Neural cell (in vitro differentiated cells): Measurements from ENCODE around the gene NOD1. TPM values are rescaled to one million over a fixed set of nuclear protein-coding genes. Genes with fewer than 3 reads are reported as not detected.

Experiments
- H2AFZ ChIP-seq: fragments of 200-600, 300-800 bp; sonication (generic), shearing (Covaris generic); 2 replicates; pipeline ENCODE4 v1.6.0; 2014; ENCODE audit warnings: low read depth, mild to moderate bottlenecking, antibody characterized with exemption, low read length, moderate library complexity
- H3F3A ChIP-seq: fragments of 200-600 bp; shearing (Covaris generic); 2 replicates; pipeline ENCODE4 v1.6.1; 2016; ENCODE audit warnings: mild to moderate bottlenecking, moderate library complexity, mixed read lengths, antibody characterized with exemption, low read length; ENCODE audit not compliant: insufficient read depth, poor library complexity, severe bottlenecking
- H3K27ac ChIP-seq: fragments of 200-600, 300-800 bp; sonication (generic), shearing (Covaris generic); 2 replicates; pipeline ENCODE4 v1.5.1; 2014; ENCODE audit warnings: mild to moderate bottlenecking, low read length, moderate library complexity
- H3K27me3 ChIP-seq: fragments of 300-800, 200-600 bp; sonication (generic), shearing (Covaris generic); 2 replicates; pipeline ENCODE4 v1.6.0; 2014; ENCODE audit warnings: mild to moderate bottlenecking, low read depth, low read length, moderate library complexity; ENCODE audit not compliant: insufficient read depth
- H3K36me3 ChIP-seq: fragments of 300-800, 200-600 bp; sonication (generic), shearing (Covaris generic); 2 replicates; pipeline ENCODE4 v1.5.1; 2014; ENCODE audit warnings: mild to moderate bottlenecking, antibody characterized with exemption, low read length, moderate library complexity; ENCODE audit not compliant: insufficient read depth
- H3K4me2 ChIP-seq: fragments of 300-800, 200-600 bp; sonication (generic), shearing (Covaris generic); 2 replicates; pipeline ENCODE4 v1.6.0; 2014; ENCODE audit warnings: mild to moderate bottlenecking, low read length
- H3K4me3 ChIP-seq: fragments of 300-800, 200-600 bp; sonication (generic), shearing (Covaris generic); 2 replicates; pipeline ENCODE4 v1.5.1; 2014; ENCODE audit warnings: mild to moderate bottlenecking, low read length, moderate library complexity
- H3K79me2 ChIP-seq: fragments of 200-600 bp; shearing (Covaris generic); replicated peaks from 2 replicates; pipeline ENCODE4 v1.6.0; 2014; ENCODE audit warnings: mild to moderate bottlenecking, low read length, moderate library complexity; ENCODE audit not compliant: insufficient read depth
- H3K9ac ChIP-seq: fragments of 300-800, 200-600 bp; sonication (generic), shearing (Covaris generic); 2 replicates; pipeline ENCODE4 v1.6.1; 2016; ENCODE audit warnings: mild to moderate bottlenecking, low read length, mixed read lengths
- H3K9me2 ChIP-seq: fragments of 200-600 bp; shearing (Covaris generic); 2 replicates; pipeline ENCODE4 v1.6.1; 2016; ENCODE audit warnings: mild to moderate bottlenecking, low read length, mixed read lengths; ENCODE audit not compliant: insufficient read depth
- H3K9me3 ChIP-seq: fragments of 200-600, 300-800 bp; sonication (generic), shearing (Covaris generic); 2 replicates; pipeline ENCODE4 v1.6.1; 2016; ENCODE audit warnings: mild to moderate bottlenecking, mixed run types, low read length, moderate library complexity, mixed read lengths
- H4K20me1 ChIP-seq: fragments of 200-600 bp; shearing (Covaris generic); 2 replicates; pipeline ENCODE4 v1.6.1; 2016; ENCODE audit warnings: mild to moderate bottlenecking, mixed run types; ENCODE audit not compliant: insufficient read depth
- EP300 ChIP-seq: fragments of 450-650 bp; conservative IDR thresholded peaks from 2 replicates; pipeline ENCODE4 v1.6.1; 2014; ENCODE audit warnings: antibody characterized with exemption, mild to moderate bottlenecking, moderate library complexity; ENCODE audit not compliant: poor library complexity, severe bottlenecking
- EZH2 ChIP-seq: fragments of 200-600, 300-800 bp; shearing (Covaris generic), sonication (generic); IDR thresholded peaks from 2 replicates; pipeline ENCODE4 v1.6.1; 2014; ENCODE audit warnings: antibody characterized with exemption, low read length, borderline replicate concordance, mild to moderate bottlenecking; ENCODE audit not compliant: insufficient read depth, poor library complexity, severe bottlenecking
- MXI1 ChIP-seq: fragments of 450-650 bp; conservative IDR thresholded peaks from 2 replicates; pipeline ENCODE4 v1.6.1; 2014; ENCODE audit warnings: antibody characterized with exemption, mild to moderate bottlenecking; ENCODE audit not compliant: poor library complexity, severe bottlenecking
- POLR2AphosphoS5 ChIP-seq: IDR thresholded peaks from 2 replicates; pipeline ENCODE4 v1.6.1; 2012
- RAD21 ChIP-seq: fragments of 450-650 bp; conservative IDR thresholded peaks from 2 replicates; pipeline ENCODE4 v1.6.1; 2014; ENCODE audit warnings: antibody characterized with exemption, mild to moderate bottlenecking, moderate library complexity
- SMC3 ChIP-seq: fragments of 450-650 bp; conservative IDR thresholded peaks from 2 replicates; pipeline ENCODE4 v1.6.1; 2014; ENCODE audit warnings: antibody characterized with exemption, mild to moderate bottlenecking, moderate library complexity; ENCODE audit not compliant: poor library complexity
- TAF1 ChIP-seq: IDR thresholded peaks from 2 replicates; pipeline ENCODE4 v1.6.1; 2012; ENCODE audit warnings: low read depth
- polyA plus RNA-seq: library from polyadenylated mRNA; depleted of rRNA; stranded (reverse); fragments of >200 nt; gene quantifications from 2 replicates; pipeline ENCODE4 v1.2.3, GENCODE V29; 2014
- TF ChIP-seq, protein P1 (sequence below): IDR thresholded peaks from 2 replicates; pipeline ENCODE4 v1.6.1; 2012; ENCODE audit warnings: borderline replicate concordance
- TF ChIP-seq, protein P2 (sequence below): fragments of 450-650 bp; IDR thresholded peaks from 2 replicates; pipeline ENCODE4 v1.5.1; 2014; ENCODE audit warnings: antibody characterized with exemption, mild to moderate bottlenecking, moderate library complexity; ENCODE audit not compliant: poor library complexity, severe bottlenecking

The NOD1 gene
- polyA plus RNA-seq, 1 donor from 2014 or later: 0.43 TPM

DNA sequence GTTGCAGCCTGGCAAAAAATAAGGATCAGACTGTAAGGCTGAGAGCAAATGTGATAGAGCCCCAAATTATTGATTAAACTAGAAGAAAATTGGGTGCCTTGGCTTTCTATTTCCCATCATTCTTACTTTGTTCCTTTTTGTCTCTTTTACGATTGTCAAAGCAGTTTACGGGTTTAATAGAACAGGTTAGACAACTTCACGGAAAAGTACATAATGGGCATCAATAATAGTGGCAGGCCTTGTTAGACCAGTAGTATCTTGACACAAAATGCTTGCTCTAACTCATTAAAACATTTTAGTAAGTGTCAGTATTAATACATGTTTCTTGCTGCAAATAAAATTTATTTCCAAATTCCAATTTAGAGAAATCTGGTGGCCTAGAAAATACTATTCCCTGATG is 40.5 kb upstream of the NOD1 start:
- no peak overlapping the region for H3K27ac ChIP-seq
- H3K9ac ChIP-seq: no peak overlapping the region
- H3F3A ChIP-seq: no peaks in the 10 kb centered on the region
- no peaks in the 10 kb centered on the region for H3K9me3 ChIP-seq
- H3K4me2 ChIP-seq: no peak overlapping the region
- no peaks in the 10 kb centered on the region for H3K36me3 ChIP-seq
- no peaks in the 10 kb centered on the region for H3K9me2 ChIP-seq
- H3K4me3 ChIP-seq: no peak overlapping the region
- TF ChIP-seq, protein P1, sequence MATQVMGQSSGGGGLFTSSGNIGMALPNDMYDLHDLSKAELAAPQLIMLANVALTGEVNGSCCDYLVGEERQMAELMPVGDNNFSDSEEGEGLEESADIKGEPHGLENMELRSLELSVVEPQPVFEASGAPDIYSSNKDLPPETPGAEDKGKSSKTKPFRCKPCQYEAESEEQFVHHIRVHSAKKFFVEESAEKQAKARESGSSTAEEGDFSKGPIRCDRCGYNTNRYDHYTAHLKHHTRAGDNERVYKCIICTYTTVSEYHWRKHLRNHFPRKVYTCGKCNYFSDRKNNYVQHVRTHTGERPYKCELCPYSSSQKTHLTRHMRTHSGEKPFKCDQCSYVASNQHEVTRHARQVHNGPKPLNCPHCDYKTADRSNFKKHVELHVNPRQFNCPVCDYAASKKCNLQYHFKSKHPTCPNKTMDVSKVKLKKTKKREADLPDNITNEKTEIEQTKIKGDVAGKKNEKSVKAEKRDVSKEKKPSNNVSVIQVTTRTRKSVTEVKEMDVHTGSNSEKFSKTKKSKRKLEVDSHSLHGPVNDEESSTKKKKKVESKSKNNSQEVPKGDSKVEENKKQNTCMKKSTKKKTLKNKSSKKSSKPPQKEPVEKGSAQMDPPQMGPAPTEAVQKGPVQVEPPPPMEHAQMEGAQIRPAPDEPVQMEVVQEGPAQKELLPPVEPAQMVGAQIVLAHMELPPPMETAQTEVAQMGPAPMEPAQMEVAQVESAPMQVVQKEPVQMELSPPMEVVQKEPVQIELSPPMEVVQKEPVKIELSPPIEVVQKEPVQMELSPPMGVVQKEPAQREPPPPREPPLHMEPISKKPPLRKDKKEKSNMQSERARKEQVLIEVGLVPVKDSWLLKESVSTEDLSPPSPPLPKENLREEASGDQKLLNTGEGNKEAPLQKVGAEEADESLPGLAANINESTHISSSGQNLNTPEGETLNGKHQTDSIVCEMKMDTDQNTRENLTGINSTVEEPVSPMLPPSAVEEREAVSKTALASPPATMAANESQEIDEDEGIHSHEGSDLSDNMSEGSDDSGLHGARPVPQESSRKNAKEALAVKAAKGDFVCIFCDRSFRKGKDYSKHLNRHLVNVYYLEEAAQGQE: no peak
- TF ChIP-seq, protein P2, sequence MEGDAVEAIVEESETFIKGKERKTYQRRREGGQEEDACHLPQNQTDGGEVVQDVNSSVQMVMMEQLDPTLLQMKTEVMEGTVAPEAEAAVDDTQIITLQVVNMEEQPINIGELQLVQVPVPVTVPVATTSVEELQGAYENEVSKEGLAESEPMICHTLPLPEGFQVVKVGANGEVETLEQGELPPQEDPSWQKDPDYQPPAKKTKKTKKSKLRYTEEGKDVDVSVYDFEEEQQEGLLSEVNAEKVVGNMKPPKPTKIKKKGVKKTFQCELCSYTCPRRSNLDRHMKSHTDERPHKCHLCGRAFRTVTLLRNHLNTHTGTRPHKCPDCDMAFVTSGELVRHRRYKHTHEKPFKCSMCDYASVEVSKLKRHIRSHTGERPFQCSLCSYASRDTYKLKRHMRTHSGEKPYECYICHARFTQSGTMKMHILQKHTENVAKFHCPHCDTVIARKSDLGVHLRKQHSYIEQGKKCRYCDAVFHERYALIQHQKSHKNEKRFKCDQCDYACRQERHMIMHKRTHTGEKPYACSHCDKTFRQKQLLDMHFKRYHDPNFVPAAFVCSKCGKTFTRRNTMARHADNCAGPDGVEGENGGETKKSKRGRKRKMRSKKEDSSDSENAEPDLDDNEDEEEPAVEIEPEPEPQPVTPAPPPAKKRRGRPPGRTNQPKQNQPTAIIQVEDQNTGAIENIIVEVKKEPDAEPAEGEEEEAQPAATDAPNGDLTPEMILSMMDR: no peak
- TF ChIP-seq SMC3: no peak
- TF ChIP-seq EZH2: no peak
- TF ChIP-seq POLR2AphosphoS5: no peak
- no peak for TF ChIP-seq RAD21
- TF ChIP-seq TAF1: no peak
- no peak for TF ChIP-seq EP300
- no peak for TF ChIP-seq MXI1
- H3K27me3 ChIP-seq: no peaks in the 10 kb centered on the region
- H4K20me1 ChIP-seq: no peaks in the 10 kb centered on the region
- no peaks in the 10 kb centered on the region for H3K79me2 ChIP-seq
- no peak overlapping the region for H2AFZ ChIP-seq

- H3K4me2 ChIP-seq: no peak overlapping the region
- H2AFZ ChIP-seq: no peak overlapping the region
- H3K9ac ChIP-seq: no peak overlapping the region
- H3K79me2 ChIP-seq: no peaks in the 10 kb centered on the region
- no peaks in the 10 kb centered on the region for H3K36me3 ChIP-seq
- no peak overlapping the region for H3K4me3 ChIP-seq
- no peaks in the 10 kb centered on the region for H3F3A ChIP-seq
- no peak overlapping the region for H3K27ac ChIP-seq
- H3K9me2 ChIP-seq: no peaks in the 10 kb centered on the region
- TF ChIP-seq EZH2: no peak
- no peak for TF ChIP-seq RAD21
- TF ChIP-seq, protein P1: no peak
- TF ChIP-seq SMC3: no peak
- no peak for TF ChIP-seq EP300
- TF ChIP-seq, protein P2: no peak
- no peak for TF ChIP-seq TAF1
- no peak for TF ChIP-seq POLR2AphosphoS5
- TF ChIP-seq MXI1: no peak
- H4K20me1 ChIP-seq: no peaks in the 10 kb centered on the region
- H3K9me3 ChIP-seq: no peaks in the 10 kb centered on the region
- no peaks in the 10 kb centered on the region for H3K27me3 ChIP-seq
Measured at GRCh38 chr7:30515761-30516160, 37.2 kb upstream of the NOD1 start.
